CD14-positive monocyte (primary cell): ENCODE measurements around the gene GPR37L1. TPM values are rescaled to one million over a fixed set of nuclear protein-coding genes. Genes with fewer than 3 reads are reported as not detected.

Source experiments
- DNase-seq, 3 donors: peaks; one replicate each; pipeline ENCODE4 v3.0.0-alpha.2; 2011 to 2022
- H2AFZ ChIP-seq: 2 replicates; pipeline ENCODE4 v1.6.0; 2012; ENCODE audit warnings: mild to moderate bottlenecking, low read depth, low read length, inconsistent platforms; ENCODE audit not compliant: insufficient read depth, poor library complexity, severe bottlenecking
- H3K27ac ChIP-seq, 2 donors: 1 replicate in 1 of 2; 2 replicates in 1 of 2; pipeline ENCODE4 v1.5.1; 2012 to 2013; ENCODE audit warnings: low read length in 2 of 2, control low read depth in 1 of 2, inconsistent platforms in 1 of 2, low read depth in 1 of 2, mild to moderate bottlenecking in 1 of 2
- H3K27me3 ChIP-seq, 2 donors: one replicate each; pipeline versions ENCODE4 v1.6.0 to v1.6.1; 2011 to 2013; ENCODE audit warnings: low read length in 2 of 2; ENCODE audit not compliant: control insufficient read depth in 2 of 2, insufficient read depth in 2 of 2
- H3K36me3 ChIP-seq, 2 donors: replicated peaks in 1 of 2; 1 replicate in 1 of 2; 2 replicates in 1 of 2; pipeline versions ENCODE4 v1.5.1 to v1.6.1; 2012 to 2013; ENCODE audit warnings: low read length in 2 of 2, control low read depth in 1 of 2, inconsistent platforms in 1 of 2, mild to moderate bottlenecking in 1 of 2; ENCODE audit not compliant: insufficient read depth in 2 of 2, control insufficient read depth in 1 of 2
- H3K4me1 ChIP-seq, 2 donors: 1 replicate in 1 of 2; 2 replicates in 1 of 2; pipeline versions ENCODE4 v1.5.1 to v1.6.1; 2012 to 2013; ENCODE audit warnings: low read length in 2 of 2, control low read depth in 1 of 2, inconsistent platforms in 1 of 2, mild to moderate bottlenecking in 1 of 2, moderate library complexity in 1 of 2; ENCODE audit not compliant: insufficient read depth in 2 of 2, control insufficient read depth in 1 of 2
- H3K4me2 ChIP-seq: replicated peaks from 2 replicates; pipeline ENCODE3; 2012; ENCODE audit warnings: low read length, moderate library complexity, mild to moderate bottlenecking; ENCODE audit not compliant: poor library complexity, severe bottlenecking; ENCODE audit errors: extremely low read depth
- H3K4me3 ChIP-seq, 3 experiments: fragments of 200-600 bp in 1 of 3; sonication (generic) in 1 of 3; replicated peaks in 1 of 3; 1 replicate in 2 of 3; 2 replicates in 1 of 3; pipeline ENCODE4 v1.5.1; 2011 to 2013; ENCODE audit warnings: low read length in 3 of 3, mild to moderate bottlenecking in 3 of 3, control low read depth in 2 of 3, low read depth in 2 of 3, inconsistent platforms in 1 of 3, moderate library complexity in 1 of 3
- H3K79me2 ChIP-seq: 2 replicates; pipeline ENCODE4 v1.6.0; 2012; ENCODE audit warnings: mild to moderate bottlenecking, control low read depth, inconsistent platforms, low read length, moderate library complexity; ENCODE audit not compliant: insufficient read depth
- H3K9ac ChIP-seq: 2 replicates; pipeline ENCODE4 v1.6.0; 2017; ENCODE audit warnings: low read length, mild to moderate bottlenecking; ENCODE audit not compliant: insufficient read depth, poor library complexity, severe bottlenecking
- H3K9me3 ChIP-seq, 2 donors: replicated peaks in 1 of 2; 1 replicate in 1 of 2; 2 replicates in 1 of 2; pipeline versions ENCODE4 v1.5.1 to v1.6.1; 2012 to 2013; ENCODE audit warnings: low read length in 2 of 2, control low read depth in 1 of 2; ENCODE audit not compliant: control insufficient read depth in 1 of 2, insufficient read depth in 1 of 2
- H4K20me1 ChIP-seq: 2 replicates; pipeline ENCODE4 v1.6.0; 2012; ENCODE audit warnings: mild to moderate bottlenecking, low read length, control low read depth, moderate library complexity; ENCODE audit not compliant: insufficient read depth
- H3K27ac Mint-ChIP-seq, 7 donors: one replicate each; pipeline ENCODE4 v1.8.0; 2020; ENCODE audit warnings: mild to moderate bottlenecking in 7 of 7, mixed read lengths in 7 of 7, moderate library complexity in 6 of 7, inconsistent platforms in 2 of 7
- H3K27me3 Mint-ChIP-seq, 3 donors: one replicate each; pipeline ENCODE4 v1.8.0; 2021 to 2022; ENCODE audit warnings: low read depth in 3 of 3, mild to moderate bottlenecking in 3 of 3, mixed read lengths in 3 of 3, moderate library complexity in 3 of 3, inconsistent platforms in 1 of 3
- H3K36me3 Mint-ChIP-seq, 2 donors: one replicate each; pipeline ENCODE4 v1.8.0; 2020; ENCODE audit warnings: mixed read lengths in 2 of 2, inconsistent platforms in 1 of 2, mild to moderate bottlenecking in 1 of 2
- H3K4me1 Mint-ChIP-seq: one replicate; pipeline ENCODE4 v1.8.0; 2020; ENCODE audit warnings: mild to moderate bottlenecking, mixed read lengths
- H3K4me3 Mint-ChIP-seq, 2 donors: one replicate each; pipeline ENCODE4 v1.8.0; 2020; ENCODE audit warnings: mild to moderate bottlenecking in 2 of 2, mixed read lengths in 2 of 2, moderate library complexity in 1 of 2
- H3K9me3 Mint-ChIP-seq, 7 donors: one replicate each; pipeline ENCODE4 v1.8.0; 2020 to 2022; ENCODE audit warnings: mixed read lengths in 7 of 7, mild to moderate bottlenecking in 6 of 7, moderate library complexity in 6 of 7, inconsistent platforms in 2 of 7
- WGBS: methylation state at CpG from one replicate; pipeline ENCODE4 v1.1.5; 2013; ENCODE audit warnings: missing lambda C conversion rate; ENCODE audit not compliant: insufficient coverage; 5-methylcytosine and 5-hydroxymethylcytosine counted together
- intact Hi-C, 2 donors: fragments of 100-400 bp; cut with micrococcal nuclease; formaldehyde crosslinking; loops; one replicate each; pipeline versions ENCODE4 v1.15.0 to v1.15.1; 2023
- polyA plus RNA-seq, 3 donors: library from polyadenylated mRNA; depleted of rRNA in 1 of 3; unstranded in 2 of 3; stranded (reverse) in 1 of 3; fragments of 300-500 nt in 2 of 3; fragments of >200 nt in 1 of 3; fragmentation: Illumina TruSeq in 2 of 3; gene quantifications; 1 replicate in 2 of 3; 2 replicates in 1 of 3; pipeline ENCODE4 v1.2.3, GENCODE V29; 2012 to 2021
- TF ChIP-seq, protein P1 (sequence below): fragments of 200-600 bp; IDR thresholded peaks from one replicate; pipeline ENCODE4 v1.8.0; 2022; ENCODE audit warnings: antibody characterized with exemption, mild to moderate bottlenecking

The GPR37L1 gene
- polyA plus RNA-seq, 3 donors = 0.06 to 0.13 TPM; not detected in 1

- Histone ChIP-seq H3K27ac (no peak overlapping the region), H4K20me1 (no peaks in the 10 kb centered on the region), H3K4me1 (no peaks in the 10 kb centered on the region), H3K9ac (no peak overlapping the region), H3K79me2 (no peaks in the 10 kb centered on the region), H3K4me3 (no peak overlapping the region), H3K4me2 (no peak overlapping the region), H2AFZ (no peak overlapping the region), H3K27me3 (no peaks in the 10 kb centered on the region), H3K36me3 (no peaks in the 10 kb centered on the region), H3K9me3 (no peaks in the 10 kb centered on the region)
- 95% methylated on average over 8 of the region's 8 CpGs for WGBS
- no peak for DNase-seq
- no peaks in the 10 kb centered on the region for H3K36me3 Mint-ChIP-seq
- no peak overlapping the region for H3K4me3 Mint-ChIP-seq
- H3K9me3 Mint-ChIP-seq = no peaks in the 10 kb centered on the region
- TF ChIP-seq, protein P1, sequence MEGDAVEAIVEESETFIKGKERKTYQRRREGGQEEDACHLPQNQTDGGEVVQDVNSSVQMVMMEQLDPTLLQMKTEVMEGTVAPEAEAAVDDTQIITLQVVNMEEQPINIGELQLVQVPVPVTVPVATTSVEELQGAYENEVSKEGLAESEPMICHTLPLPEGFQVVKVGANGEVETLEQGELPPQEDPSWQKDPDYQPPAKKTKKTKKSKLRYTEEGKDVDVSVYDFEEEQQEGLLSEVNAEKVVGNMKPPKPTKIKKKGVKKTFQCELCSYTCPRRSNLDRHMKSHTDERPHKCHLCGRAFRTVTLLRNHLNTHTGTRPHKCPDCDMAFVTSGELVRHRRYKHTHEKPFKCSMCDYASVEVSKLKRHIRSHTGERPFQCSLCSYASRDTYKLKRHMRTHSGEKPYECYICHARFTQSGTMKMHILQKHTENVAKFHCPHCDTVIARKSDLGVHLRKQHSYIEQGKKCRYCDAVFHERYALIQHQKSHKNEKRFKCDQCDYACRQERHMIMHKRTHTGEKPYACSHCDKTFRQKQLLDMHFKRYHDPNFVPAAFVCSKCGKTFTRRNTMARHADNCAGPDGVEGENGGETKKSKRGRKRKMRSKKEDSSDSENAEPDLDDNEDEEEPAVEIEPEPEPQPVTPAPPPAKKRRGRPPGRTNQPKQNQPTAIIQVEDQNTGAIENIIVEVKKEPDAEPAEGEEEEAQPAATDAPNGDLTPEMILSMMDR = no peak
- H3K4me1 Mint-ChIP-seq = no peaks in the 10 kb centered on the region
- H3K27ac Mint-ChIP-seq = peak overlapping the region in 1 of 7 donors; percentile 13
- intact Hi-C loops = no loop called here
- H3K27me3 Mint-ChIP-seq = peaks cover 4 to 8% (median 7%) of the 10 kb centered on the region in 3 donors
Observed at GRCh38 chr1:202116287-202116686, 6.4 kb upstream of the GPR37L1 start.

GRCh38 chr1:202117898-202118371, 4.8 kb upstream of the GPR37L1 start:
- no peaks in the 10 kb centered on the region for H3K36me3 ChIP-seq
- no peak overlapping the region for H3K27ac ChIP-seq
- H3K36me3 Mint-ChIP-seq = no peaks in the 10 kb centered on the region
- no peaks in the 10 kb centered on the region for H4K20me1 ChIP-seq
- no peak overlapping the region for H3K4me2 ChIP-seq
- no peak for DNase-seq
- WGBS = 88% methylated on average over 8 of the region's 10 CpGs
- TF ChIP-seq, protein P1 = no peak
- no peak overlapping the region for H3K4me3 Mint-ChIP-seq
- H3K27me3 ChIP-seq = no peaks in the 10 kb centered on the region
- H3K9me3 ChIP-seq = no peaks in the 10 kb centered on the region
- peaks cover 4 to 7% (median 5%) of the 10 kb centered on the region in 3 donors for H3K27me3 Mint-ChIP-seq
- no peaks in the 10 kb centered on the region for H3K9me3 Mint-ChIP-seq
- intact Hi-C loops = no loop called here
- H3K27ac Mint-ChIP-seq = peak overlapping the region in 1 of 7 donors; percentile 57
- H3K4me1 ChIP-seq = no peaks in the 10 kb centered on the region
- H2AFZ ChIP-seq = no peak overlapping the region
- no peak overlapping the region for H3K9ac ChIP-seq
- no peaks in the 10 kb centered on the region for H3K79me2 ChIP-seq
- H3K4me1 Mint-ChIP-seq = no peaks in the 10 kb centered on the region
- no peak overlapping the region for H3K4me3 ChIP-seq
